GM19452 (cell line): ENCODE data around the gene IGFN1.
"Not testable (repeated sequence)": the region's sequence is repeated elsewhere in the genome, so short reads cannot be mapped to it uniquely, and the experiment has no call there.

Experiments used
- ATAC-seq: cut with Tn5 transposase; IDR thresholded peaks from one replicate; pipeline ENCODE4 v1.9.1; 2021; ENCODE audit not compliant: unreplicated experiment

Gene IGFN1

DNA sequence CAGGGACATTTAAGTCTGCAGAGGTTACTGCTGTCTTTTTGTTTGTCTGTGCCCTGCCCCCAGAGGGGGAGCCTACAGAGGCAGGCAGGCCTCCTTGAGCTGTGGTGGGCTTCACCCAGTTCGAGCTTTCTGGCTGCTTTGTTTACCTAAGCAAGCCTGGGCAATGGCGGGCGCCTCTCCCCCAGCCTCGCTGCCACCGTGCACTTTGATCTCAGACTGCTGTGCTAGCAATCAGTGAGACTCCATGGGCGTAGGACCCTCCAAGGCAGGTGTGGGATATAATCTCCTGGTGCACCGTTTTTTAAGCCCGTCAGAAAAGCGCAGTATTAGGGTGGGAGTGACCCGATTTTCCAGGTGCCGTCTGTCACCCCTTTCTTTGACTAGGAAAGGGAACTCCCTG is 49.0 kb downstream of the IGFN1 start:
- not testable (repeated sequence) for ATAC-seq

DNA sequence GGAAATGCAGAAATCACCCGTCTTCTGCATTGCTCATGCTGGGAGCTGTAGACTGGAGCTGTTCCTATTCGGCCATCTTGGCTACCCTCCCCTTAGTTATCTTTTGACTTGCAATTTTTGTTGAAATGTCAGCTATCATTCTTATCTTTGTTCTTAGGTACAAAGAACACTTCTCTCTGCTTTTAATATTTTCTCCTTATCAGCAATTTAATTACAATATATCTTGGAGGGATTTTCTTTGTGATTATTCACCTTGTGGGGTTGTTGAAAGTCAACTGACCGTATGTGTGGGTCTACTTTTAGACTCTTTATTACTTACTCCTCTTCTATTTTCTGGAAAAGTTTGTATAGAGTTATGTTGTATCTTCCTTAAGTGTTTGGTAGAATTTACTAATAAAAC is 49.5 kb downstream of the IGFN1 start:
- ATAC-seq = no peak

DNA sequence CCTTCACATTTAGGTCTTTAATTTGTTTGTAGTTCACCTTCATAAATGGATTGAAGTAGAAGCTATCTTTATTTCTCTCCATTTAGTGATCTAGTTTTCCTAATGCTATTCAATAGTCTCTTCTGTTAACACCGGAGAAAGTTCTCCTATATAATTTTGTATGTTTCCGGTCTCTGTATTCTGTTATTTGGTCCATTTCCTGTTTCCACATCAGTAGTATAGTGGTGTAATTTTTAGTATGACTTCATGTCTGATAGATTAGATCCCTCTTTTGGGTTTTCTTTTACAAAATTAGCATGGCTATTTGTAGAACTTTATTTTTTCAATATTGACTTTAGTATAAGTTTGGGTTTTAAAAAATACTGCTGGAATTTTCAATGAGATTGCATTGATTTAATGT is 51.1 kb downstream of the IGFN1 start:
- no peak for ATAC-seq

DNA sequence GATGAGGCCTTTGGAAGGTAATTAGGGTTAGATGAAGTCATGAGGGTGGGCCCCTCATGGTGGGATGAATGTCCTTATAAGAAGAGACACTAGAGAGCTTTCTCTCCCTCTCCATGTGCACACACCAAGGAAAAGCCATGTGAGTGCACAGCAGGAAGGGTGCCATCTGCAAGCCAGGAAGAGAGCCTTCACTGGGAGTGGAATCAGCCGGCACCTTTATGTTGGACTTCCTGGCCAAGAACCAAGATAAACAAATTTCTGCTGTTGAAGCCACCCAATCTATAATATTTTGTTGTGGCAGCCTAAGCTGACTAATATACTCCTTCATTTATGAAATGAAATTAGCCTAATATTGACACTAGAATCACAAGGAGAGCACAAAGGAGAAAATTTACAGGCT is 54.5 kb downstream of the IGFN1 start:
- ATAC-seq = no peak

- no peak for ATAC-seq
Measured at GRCh38 chr1:201248721-201249559, 58.3 kb downstream of the IGFN1 start.

- ATAC-seq = no peak
Measured at GRCh38 chr1:201250326-201251011, 59.8 kb downstream of the IGFN1 start.

- no peak for ATAC-seq
Measured at GRCh38 chr1:201251411-201251810, 60.8 kb downstream of the IGFN1 start.

- ATAC-seq = no peak
Measured at GRCh38 chr1:201251851-201252430, 61.3 kb downstream of the IGFN1 start.

- ATAC-seq = no peak
Measured at GRCh38 chr1:201252944-201253371, 62.3 kb downstream of the IGFN1 start.

GRCh38 chr1:201253411-201253810 is 62.8 kb downstream of the IGFN1 start:
- no peak for ATAC-seq

- ATAC-seq = no peak
Measured at GRCh38 chr1:201253906-201254624, 63.4 kb downstream of the IGFN1 start.

- ATAC-seq = no peak
Measured at GRCh38 chr1:201254625-201255478, 64.2 kb downstream of the IGFN1 start.

GRCh38 chr1:201255479-201256362 is 65.1 kb downstream of the IGFN1 start:
- ATAC-seq = no peak

GRCh38 chr1:201258132-201258531 is 67.5 kb downstream of the IGFN1 start:
- not testable (repeated sequence) for ATAC-seq

GRCh38 chr1:201258763-201259230 is 68.2 kb downstream of the IGFN1 start:
- no peak for ATAC-seq

- ATAC-seq = no peak
Measured at GRCh38 chr1:201259476-201260235, 69.0 kb downstream of the IGFN1 start.

DNA sequence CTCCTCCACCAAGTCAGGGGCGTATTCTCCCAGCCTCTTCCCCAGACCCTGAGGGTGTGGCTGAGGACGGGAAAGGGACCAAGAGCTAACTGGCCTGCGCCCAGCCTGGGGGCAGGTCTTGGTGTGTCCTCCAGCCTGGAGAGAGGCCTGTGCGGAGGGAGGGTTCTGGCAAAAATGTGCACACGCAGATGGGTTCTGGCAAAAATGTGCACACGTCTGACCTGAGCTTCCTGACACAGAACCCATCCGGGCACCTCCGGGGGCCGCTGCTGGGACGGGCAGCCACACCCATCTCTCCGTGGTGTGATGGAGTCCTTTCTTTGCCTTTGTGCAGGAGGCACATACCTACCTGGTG is 69.6 kb downstream of the IGFN1 start:
- no peak for ATAC-seq

GRCh38 chr1:201260648-201261311 is 70.2 kb downstream of the IGFN1 start:
- ATAC-seq = no peak
